ENCODE results near the gene GALNTL6.

The GALNTL6 gene

DNA sequence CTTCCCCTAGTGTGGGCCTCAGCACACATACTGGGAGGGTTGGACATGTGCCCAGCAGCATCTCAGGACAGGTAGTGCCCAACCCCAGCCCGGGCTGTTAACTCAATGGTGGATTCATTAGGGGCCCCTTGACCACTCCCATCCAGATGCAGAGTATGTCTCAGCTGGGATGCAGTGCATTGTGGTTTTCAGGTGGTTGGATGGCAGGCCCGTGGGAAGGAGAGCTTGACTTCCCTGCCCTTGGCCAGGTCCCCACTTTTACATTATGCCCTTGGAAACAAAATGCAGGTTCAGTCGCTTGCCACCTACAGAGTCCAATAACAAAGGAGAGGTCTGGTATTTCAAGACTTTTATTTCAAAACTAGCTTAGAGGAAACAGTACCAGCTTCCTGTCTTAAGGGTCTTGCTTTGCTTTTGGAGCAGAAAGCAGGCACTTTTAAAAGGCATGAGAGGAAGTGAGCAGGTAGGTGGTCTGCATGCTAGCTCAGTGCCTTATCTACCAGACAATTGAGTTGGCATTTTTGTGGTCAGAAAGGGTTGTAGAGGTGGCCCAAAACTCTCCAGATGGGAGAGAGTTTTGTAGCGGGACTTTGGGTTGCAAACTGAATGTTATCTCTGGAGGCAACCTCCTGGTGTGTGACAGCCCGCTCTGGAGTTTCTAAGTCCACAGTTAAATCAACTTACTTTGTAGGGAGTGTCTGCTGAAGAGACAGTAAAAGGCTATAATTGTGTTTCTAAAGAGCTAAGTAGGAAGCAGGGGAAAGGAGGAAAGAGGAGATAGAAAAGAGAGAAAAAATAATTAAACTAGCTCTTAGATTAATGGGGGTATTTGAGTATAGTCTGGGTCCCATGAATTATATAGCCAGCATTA, 171.0 kb downstream of the GALNTL6 start:
- in situ Hi-C loops (cut with MboI; ENCODE audit: low sequenced_read_pairs), result no loop called here

DNA sequence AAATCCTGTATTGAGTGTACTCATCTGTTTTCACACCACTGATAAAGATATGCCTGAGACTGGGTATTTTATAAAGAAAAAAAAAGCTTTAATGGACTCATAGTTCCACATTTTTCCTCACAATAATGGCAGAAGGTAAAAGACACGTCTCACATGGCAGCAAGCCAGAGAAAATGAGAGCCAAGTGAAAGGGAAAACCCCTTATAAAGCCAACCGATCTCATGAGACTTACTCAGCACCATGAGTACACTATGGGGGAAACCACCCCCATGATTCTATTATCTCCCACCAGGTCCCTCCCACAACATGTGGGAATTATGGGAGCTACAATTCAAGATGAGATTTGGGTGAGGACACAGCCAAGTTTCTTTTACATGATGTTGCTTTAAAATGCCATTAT, 171.9 kb downstream of the GALNTL6 start:
- in situ Hi-C loops (cut with MboI; ENCODE audit: low sequenced_read_pairs), result no loop called here

DNA sequence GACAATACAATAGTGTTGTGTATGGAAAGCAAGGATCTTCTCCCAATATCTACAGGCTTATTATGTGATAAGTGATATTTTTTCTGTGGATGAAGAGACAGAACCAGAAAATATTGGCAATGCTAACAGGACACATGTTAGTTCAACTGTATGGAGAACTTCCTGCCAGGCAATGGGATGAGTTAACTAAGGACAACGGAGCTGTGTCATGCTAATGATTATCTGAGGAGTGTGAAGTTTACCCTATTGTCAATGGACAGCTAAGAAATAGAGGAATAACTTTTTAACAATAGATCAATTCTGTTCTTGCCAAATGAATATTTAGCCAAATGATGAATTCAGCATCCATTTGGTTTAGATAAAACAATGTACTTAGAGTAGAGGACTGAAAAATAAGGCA, 180.0 kb downstream of the GALNTL6 start:
- in situ Hi-C loops (cut with MboI; ENCODE audit: low sequenced_read_pairs), result no loop called here

DNA sequence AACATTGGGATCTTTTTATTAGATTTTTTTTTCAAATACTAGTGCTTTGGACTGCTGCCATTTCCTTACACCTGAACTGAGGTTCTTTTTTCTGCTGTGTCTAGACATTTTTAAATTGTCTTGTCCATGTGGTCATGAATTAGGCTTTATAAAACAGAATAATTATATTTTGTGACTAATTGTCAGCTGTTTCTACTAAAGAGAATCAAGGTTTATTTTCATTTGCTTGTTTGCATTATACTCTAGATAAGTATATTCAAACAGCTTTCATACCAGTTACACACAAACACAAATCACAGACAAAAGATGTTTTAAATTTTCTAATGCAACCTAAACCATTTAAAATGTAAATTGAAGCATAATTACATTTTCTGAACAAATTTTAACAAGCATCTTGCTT, 194.7 kb downstream of the GALNTL6 start:
- in situ Hi-C loops (cut with MboI; ENCODE audit: low sequenced_read_pairs), result no loop called here

DNA sequence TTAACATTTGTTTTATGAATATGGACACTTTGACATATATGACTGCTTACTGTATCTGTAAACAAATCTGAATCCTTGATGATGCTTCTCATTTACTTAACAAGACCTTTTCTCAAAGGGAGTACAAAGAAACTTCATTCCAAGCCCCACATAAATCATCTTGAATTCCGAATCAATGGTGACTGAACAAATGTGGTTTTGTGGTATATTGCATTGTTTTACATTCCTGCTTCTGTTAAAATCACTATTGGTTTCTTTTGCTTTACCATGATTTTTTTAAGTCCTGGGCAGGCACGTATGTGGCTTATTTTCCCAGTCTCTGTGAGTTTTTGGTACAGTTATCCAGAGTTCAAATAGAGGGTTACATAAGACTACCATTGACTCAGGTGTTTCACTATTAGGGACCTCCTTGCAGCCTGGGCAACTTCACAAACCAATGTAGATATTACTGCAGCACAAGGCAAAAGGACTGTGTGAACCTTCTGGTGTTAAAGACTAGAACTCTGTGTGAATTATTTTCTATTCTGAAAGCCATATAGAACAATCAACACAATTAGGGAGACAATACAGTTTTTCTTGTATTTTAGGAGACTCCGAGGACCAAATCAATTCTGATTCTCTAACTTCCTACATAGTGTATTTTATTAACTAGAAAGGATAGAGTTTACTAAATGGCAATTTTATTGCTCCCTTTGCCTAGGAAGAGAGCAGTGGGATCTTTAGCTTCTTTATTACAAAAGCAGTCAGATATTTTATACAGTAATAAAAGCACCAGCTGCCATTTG, 196.4 kb downstream of the GALNTL6 start:
- in situ Hi-C loops (cut with MboI; ENCODE audit: low sequenced_read_pairs), result no loop called here

DNA sequence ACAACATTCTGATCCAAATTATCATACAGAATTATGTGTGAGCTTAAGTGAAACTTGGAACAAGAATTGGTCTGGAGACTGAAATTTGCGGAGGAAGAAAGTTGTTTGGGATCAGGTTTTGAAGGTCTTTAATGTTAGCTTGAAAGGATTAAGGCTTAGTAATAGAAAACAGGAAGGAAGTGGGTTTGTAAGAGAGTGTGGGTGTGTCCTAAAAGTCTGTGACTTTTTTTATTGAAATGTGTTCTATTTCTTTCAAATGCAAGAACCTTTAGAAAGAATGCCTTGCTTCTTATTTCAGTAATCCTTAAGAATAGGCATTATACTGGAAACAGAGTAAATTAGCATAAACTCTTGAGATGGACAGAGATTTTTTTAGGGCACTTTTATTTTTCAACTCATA, 198.0 kb downstream of the GALNTL6 start:
- in situ Hi-C loops (cut with MboI; ENCODE audit: low sequenced_read_pairs), result no loop called here

DNA sequence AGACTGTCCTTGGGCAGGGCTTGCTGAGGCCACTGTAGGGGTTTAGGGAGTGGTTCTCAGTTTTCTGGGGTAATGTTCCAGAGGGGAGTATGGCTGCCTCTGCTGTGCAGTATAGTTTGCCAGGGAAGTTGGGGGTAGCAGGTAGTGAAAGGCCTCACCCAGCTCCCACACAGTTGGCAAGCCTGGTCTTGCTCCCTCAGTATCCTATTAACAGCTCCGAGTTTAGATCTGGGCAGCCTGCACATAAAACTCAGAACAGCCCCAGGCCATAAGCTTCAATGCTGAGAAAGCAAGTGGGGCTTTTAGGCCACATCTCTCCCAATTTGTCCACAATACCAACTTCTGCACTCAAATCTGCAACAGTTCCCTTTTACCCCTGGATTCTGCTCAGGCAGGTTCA, 205.2 kb downstream of the GALNTL6 start:
- in situ Hi-C loops (cut with MboI; ENCODE audit: low sequenced_read_pairs), result no loop called here

DNA sequence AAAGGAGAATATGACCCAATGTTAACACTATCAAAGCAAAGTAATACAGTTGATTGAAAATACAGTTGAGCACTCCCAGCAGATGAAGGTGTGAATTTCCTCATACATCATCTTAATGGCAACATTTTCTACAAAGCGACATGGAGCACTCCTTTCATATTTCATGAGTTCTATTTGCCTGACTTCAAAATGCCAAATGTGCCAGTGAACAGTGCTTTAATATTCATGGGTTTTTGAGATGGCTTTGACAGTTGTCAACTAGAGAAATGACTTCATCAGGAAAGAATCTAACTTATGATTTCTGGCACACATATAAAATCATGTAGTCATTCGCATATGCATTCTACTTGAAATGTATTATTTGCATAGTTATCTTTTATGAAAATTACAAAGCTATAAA, 222.4 kb downstream of the GALNTL6 start:
- in situ Hi-C loops (cut with MboI; ENCODE audit: low sequenced_read_pairs), result no loop called here

DNA sequence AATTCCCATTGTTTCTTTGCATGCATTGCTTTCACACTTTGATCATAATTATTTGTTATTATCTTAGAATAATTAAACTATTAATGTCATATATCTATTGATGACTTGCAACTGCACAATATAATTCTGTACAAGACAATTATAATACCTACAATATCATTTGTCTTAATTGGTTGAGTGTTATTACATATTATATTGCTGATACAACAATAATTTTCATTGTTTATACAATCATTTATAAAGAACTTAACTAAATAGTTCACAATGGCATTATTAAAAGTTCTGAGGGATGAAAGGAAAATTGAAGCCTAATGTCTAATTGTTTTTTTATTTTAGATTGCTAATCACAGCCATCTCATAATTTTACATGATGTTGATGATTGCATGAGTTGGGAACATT, 227.6 kb downstream of the GALNTL6 start:
- in situ Hi-C loops (cut with MboI; ENCODE audit: low sequenced_read_pairs), result no loop called here

DNA sequence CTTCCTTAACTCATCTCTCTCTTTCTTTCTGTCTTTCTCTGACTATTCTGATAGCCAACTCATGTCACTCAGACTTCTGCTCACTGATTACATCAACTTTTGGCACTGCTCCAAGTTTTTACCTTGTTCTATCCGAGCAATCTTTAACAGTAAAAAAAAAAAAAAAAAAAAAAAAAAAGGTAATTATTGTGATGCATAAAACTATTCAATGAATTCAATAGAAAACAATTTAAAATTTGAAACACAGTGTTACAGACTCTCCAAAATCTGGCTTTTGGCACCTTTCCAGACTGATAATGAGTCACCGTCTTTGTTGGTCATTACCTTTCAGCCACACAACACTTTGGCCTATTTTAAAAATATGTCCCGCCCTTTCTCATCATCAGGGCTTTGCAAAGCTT, 229.5 kb downstream of the GALNTL6 start:
- in situ Hi-C loops (cut with MboI; ENCODE audit: low sequenced_read_pairs), result no loop called here

DNA sequence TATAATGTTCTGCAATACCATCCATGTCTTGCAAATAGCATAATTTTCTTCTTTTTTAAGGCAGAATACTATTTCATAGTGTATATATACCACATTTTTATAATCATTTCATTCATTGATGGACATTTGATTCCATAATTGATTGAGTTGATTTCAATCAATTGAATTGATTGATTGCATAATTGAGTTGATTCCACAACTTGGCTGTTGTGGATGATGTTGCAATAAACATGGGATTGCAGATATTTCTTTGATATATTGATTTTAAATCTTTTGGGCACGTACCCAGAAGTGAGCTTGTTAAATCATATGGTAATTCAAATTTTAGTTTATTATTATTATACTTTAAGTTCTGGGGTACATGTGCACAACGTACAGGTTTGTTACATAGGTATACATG, 232.8 kb downstream of the GALNTL6 start:
- in situ Hi-C loops (cut with MboI; ENCODE audit: low sequenced_read_pairs), result no loop called here

DNA sequence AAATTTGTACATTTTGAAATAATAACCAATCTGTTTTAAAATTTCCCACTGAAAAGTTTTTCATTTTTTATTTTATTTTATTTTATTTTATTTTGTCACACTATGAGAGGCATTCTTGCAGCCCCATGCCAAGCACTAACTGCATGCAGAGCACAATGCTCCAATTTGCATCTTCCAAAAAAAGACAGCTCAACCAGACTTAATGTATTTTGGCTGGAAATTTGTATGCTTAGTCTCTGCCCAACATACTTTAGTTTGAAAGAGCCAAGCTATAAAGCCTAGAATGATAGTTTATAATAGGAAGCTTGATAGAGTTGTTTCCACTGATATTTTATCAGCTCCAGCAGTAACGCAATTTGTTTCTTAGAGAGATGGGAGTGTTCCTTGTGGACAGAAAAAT, 235.5 kb downstream of the GALNTL6 start:
- in situ Hi-C loops (cut with MboI; ENCODE audit: low sequenced_read_pairs), result no loop called here

DNA sequence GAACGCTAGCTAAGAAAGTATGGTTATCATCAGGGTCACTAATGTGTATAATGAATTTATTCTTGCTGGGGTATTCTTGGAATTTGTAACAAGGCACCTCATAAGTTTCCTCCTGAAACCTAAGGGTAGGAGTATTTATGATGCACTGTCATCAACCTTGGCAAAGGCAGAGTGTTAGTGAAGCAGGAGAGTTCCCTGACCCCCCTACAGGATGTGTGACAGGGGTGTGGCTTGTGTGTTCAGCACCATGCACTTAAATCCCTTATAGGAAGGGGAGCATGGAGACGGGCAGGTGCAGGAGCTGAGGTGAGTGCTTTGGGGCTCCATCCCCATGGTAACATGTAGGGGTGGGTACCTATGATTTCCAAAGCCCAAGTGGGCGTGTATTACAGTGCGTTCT, 237.7 kb downstream of the GALNTL6 start:
- in situ Hi-C loops (cut with MboI; ENCODE audit: low sequenced_read_pairs), result no loop called here

DNA sequence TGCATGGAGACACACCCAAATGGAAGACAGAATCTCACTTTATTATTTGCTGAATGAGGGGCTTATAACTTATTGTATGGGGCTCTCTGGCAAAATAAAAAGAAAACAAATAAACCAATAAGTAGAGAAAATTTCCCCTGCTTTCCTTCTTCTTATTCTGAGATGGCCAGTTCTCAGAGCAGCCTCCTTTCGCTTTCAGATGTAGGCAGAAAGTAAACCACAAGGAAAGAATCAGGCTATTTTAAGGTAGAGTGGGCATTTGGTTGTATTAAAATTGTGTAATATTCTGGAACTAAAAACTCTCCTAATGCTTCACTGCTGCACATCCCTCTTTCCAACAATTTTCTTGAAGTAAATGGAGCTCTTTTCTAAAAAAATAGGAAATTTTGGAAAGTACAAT, 241.8 kb downstream of the GALNTL6 start:
- in situ Hi-C loops (cut with MboI; ENCODE audit: low sequenced_read_pairs), result no loop called here

DNA sequence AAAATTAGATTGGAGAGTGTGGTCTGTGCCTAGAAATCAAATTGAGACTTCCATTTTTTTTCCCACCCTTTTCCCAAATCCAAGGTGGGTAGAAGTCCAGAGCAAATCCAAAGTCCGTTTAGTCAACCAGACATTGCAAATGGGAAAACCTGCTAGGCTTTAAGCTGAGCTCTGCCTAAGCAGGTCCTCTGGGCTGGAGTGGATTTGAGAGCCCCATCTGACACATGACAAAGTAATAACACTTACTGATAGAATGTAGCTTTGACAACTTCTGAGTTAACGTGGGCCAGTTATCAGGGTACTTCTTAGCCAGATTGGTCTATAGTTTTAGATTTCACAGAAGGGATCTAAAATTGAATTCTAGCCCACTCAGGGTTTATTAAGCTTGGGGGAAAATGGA, 242.3 kb downstream of the GALNTL6 start:
- in situ Hi-C loops (cut with MboI; ENCODE audit: low sequenced_read_pairs), result no loop called here

DNA sequence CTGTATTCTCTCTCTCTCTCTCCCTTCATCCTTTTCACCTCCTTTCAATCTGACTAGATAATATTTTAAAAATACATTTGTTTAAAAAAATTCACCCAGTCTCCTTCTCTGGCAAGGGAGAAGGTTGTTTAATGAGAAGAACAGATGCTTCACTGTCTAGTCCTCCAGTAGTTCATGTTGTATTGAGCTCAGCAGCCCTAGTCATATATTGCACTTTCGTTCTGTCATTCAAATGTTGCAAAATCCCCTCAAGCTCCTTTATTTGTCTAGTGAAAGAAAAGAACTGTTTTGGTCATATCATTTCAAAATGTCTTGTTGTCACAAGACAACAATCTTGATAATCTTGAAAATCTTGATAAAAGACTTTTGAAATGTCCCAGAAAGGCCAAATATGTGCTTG, 248.0 kb downstream of the GALNTL6 start:
- in situ Hi-C loops (cut with MboI; ENCODE audit: low sequenced_read_pairs), result no loop called here

DNA sequence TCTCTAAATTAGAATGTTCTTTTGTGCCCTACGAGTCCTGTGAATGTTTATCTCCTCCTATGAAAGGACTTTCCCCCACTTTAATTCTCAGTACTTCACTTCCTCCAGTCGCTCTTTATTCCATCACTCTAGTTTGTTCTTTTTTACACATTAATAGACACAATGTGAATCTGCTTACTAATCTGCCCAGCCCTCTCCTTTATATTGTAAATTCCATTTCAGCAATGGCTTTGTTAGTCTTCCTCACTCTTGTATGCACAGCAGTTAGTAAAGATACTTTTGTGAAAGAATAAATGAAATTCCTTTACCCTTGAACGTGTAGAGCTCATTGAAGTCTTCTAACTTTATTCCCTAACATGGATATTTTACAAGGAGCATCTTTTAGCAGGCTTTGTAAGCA, 255.3 kb downstream of the GALNTL6 start:
- in situ Hi-C loops (cut with MboI; ENCODE audit: low sequenced_read_pairs), result no loop called here

DNA sequence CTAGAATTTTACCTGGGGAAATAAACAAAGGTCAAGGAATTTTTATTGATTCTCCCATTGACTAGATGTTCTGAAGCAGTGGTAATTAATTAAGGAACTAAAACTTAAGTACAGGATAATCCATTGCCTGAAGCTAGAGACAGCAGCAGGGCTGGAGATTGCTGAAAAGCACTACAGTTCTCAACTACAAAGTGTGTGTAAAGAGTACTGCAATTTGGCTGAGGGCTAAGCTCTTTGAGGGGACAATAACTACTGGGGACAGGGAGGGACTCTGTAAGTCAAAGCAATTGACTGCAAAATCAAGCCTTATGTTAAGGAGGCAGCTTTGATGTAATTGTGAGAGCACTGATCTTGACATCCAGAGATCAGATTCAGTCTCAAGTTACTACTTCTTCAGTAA, 260.4 kb downstream of the GALNTL6 start:
- in situ Hi-C loops (cut with MboI; ENCODE audit: low sequenced_read_pairs), result no loop called here

DNA sequence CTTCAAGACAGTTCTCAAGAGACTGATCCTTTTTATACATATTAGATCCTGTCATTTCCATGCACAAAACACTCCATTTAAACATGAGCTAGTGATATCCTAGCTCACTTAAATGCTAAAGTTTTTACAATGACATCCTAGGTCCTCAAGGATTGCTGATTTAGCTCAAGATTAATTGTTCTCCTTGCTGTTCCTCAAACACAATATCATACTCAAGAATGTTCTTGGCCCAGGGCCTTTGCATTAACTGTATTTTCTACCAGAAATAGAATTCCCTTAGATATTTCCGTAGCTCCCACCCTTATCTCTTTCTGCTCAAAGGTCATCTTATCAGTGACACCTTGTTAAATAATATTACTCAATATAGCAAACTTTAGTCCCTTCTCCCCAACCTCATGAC, 270.1 kb downstream of the GALNTL6 start:
- in situ Hi-C loops (cut with MboI; ENCODE audit: low sequenced_read_pairs), result no loop called here

DNA sequence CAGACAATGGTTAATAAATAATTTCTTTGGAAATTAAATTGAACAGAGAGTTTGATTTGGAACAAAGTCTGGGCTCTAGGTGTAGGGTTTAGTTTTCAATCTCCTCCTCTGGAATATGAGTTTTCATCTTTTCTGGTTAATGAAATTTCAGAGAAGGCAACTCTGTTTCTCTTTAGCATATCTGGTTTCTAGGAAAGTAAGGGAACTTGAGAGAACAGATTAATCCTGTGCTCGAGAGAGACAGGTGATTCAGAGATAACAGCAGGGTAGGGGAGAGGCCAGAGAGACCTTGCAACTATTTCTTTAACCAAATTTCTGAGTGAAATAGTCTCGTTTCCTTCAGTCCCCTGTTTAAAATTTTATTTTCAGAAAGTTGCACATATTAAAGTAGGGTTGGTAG, 275.4 kb downstream of the GALNTL6 start:
- in situ Hi-C loops (cut with MboI; ENCODE audit: low sequenced_read_pairs), result no loop called here

DNA sequence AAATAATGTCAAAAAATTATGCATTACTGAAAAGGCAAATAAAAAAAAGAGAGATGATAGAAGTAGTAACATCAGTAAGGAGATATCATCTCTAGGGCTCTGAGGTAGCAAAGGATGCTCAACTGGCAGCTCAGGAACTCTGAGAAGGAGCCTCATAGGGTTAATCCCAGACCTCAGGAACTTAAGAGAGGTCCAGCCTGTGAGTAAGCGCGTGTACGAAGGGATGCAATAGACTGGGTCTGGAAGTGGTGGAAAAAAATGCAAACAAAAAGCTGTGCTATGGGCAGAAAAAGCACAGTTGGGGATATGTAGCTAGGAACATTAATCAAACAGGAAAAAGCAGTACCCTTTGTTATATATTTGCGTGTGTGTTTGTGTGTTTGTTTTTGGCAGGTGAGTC, 282.0 kb downstream of the GALNTL6 start:
- in situ Hi-C loops (cut with MboI; ENCODE audit: low sequenced_read_pairs), result no loop called here

DNA sequence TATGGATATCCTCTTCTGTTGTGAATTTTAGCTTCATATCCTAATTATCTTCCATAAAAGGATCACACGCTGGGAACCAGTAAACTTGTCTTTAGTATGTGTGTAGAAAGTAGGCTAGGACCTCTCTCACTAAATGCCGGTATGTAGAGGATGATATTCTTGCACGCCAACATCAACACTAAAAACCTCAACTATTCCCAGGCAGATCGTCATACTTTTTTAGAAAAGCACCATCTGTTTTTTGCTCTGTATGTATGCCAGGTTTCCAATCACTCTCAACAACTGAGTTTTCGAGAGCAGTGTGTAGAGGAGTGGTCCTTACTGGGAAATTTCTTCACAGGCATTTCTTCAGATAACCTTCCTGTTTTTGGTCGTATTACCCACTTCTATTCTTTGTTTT, 283.6 kb downstream of the GALNTL6 start:
- in situ Hi-C loops (cut with MboI; ENCODE audit: low sequenced_read_pairs), result no loop called here
